H9 (cell line): ENCODE measurements around the gene SERINC3. TPM values are rescaled to one million over a fixed set of nuclear protein-coding genes. Genes with fewer than 3 reads are reported as not detected.

Experiments
- DNase-seq: peaks from one replicate; pipeline ENCODE4 v3.0.0-alpha.2; 2017
- H2AFZ ChIP-seq: one replicate; pipeline ENCODE4 v1.6.1; 2013; ENCODE audit warnings: mild to moderate bottlenecking, low read length, control low read depth, moderate library complexity
- H2AK5ac ChIP-seq: 2 replicates; pipeline ENCODE4 v1.6.1; 2013; ENCODE audit warnings: low read length, control low read depth, mixed read lengths; ENCODE audit not compliant: insufficient read length
- H2BK120ac ChIP-seq: one replicate; pipeline ENCODE4 v1.6.1; 2013; ENCODE audit warnings: low read depth, mild to moderate bottlenecking, low read length, control low read depth, inconsistent platforms; ENCODE audit not compliant: poor library complexity, severe bottlenecking
- H2BK12ac ChIP-seq: 2 replicates; pipeline ENCODE4 v1.6.1; 2013; ENCODE audit warnings: low read length, control low read depth, mixed read lengths, low read depth; ENCODE audit not compliant: insufficient read length
- H2BK15ac ChIP-seq: 2 replicates; pipeline ENCODE4 v1.6.1; 2013; ENCODE audit warnings: low read depth, low read length, control low read depth
- H2BK20ac ChIP-seq: one replicate; pipeline ENCODE4 v1.6.1; 2013; ENCODE audit warnings: low read depth, mild to moderate bottlenecking, low read length, control low read depth, inconsistent platforms; ENCODE audit not compliant: poor library complexity, severe bottlenecking
- H2BK5ac ChIP-seq: 2 replicates; pipeline ENCODE4 v1.6.1; 2013; ENCODE audit warnings: low read length, control low read depth, mixed read lengths; ENCODE audit not compliant: insufficient read length
- H3K14ac ChIP-seq: 2 replicates; pipeline ENCODE4 v1.6.1; 2013; ENCODE audit warnings: low read length, control low read depth; ENCODE audit not compliant: insufficient read depth
- H3K18ac ChIP-seq: 2 replicates; pipeline ENCODE4 v1.6.1; 2013; ENCODE audit warnings: low read depth, mild to moderate bottlenecking, mixed read lengths, low read length, control low read depth; ENCODE audit not compliant: insufficient read length
- H3K23ac ChIP-seq: 2 replicates; pipeline ENCODE4 v1.6.1; 2013; ENCODE audit warnings: low read length, control low read depth, mixed read lengths, low read depth; ENCODE audit not compliant: insufficient read length
- H3K23me2 ChIP-seq: 2 replicates; pipeline ENCODE4 v1.6.1; 2013; ENCODE audit warnings: low read depth, mild to moderate bottlenecking, mixed read lengths, low read length, control low read depth; ENCODE audit not compliant: insufficient read length, poor library complexity, severe bottlenecking
- H3K27ac ChIP-seq: 2 replicates; pipeline ENCODE4 v1.5.1; 2013; ENCODE audit warnings: low read length, control low read depth, mixed read lengths, low read depth; ENCODE audit not compliant: insufficient read length
- H3K27me3 ChIP-seq: 2 replicates; pipeline ENCODE4 v1.6.1; 2013; ENCODE audit warnings: low read length, control low read depth, inconsistent platforms; ENCODE audit not compliant: insufficient read depth
- H3K4ac ChIP-seq: 2 replicates; pipeline ENCODE4 v1.6.1; 2013; ENCODE audit warnings: low read depth, mild to moderate bottlenecking, control low read depth, inconsistent platforms, low read length, moderate library complexity
- H3K4me1 ChIP-seq: 2 replicates; pipeline ENCODE4 v1.6.1; 2013; ENCODE audit warnings: low read length, control low read depth, inconsistent platforms; ENCODE audit not compliant: insufficient read depth
- H3K4me2 ChIP-seq: 2 replicates; pipeline ENCODE4 v1.6.1; 2013; ENCODE audit warnings: low read length, control low read depth, mixed read lengths; ENCODE audit not compliant: insufficient read length, insufficient read depth
- H3K56ac ChIP-seq: 2 replicates; pipeline ENCODE4 v1.6.1; 2013; ENCODE audit warnings: low read depth, mild to moderate bottlenecking, mixed read lengths, low read length, control low read depth; ENCODE audit not compliant: insufficient read length
- H3K79me1 ChIP-seq: 2 replicates; pipeline ENCODE4 v1.6.1; 2013; ENCODE audit warnings: low read depth, mild to moderate bottlenecking, moderate library complexity, low read length, control low read depth, inconsistent platforms; ENCODE audit not compliant: insufficient read depth, poor library complexity, severe bottlenecking
- H3K79me2 ChIP-seq: 2 replicates; pipeline ENCODE4 v1.6.1; 2013; ENCODE audit warnings: low read length, control low read depth, inconsistent platforms; ENCODE audit not compliant: insufficient read depth
- H3K9ac ChIP-seq: 2 replicates; pipeline ENCODE4 v1.6.1; 2013; ENCODE audit warnings: low read length, control low read depth, mixed read lengths; ENCODE audit not compliant: insufficient read length; ENCODE audit errors: extremely low read depth
- H3K9me3 ChIP-seq: one replicate; pipeline ENCODE4 v1.6.1; 2013; ENCODE audit warnings: low read depth, low read length, inconsistent platforms; ENCODE audit not compliant: control insufficient read depth
- H3T11ph ChIP-seq: one replicate; pipeline ENCODE4 v1.6.1; 2013; ENCODE audit warnings: mild to moderate bottlenecking, low read length, control low read depth, inconsistent platforms
- H4K20me1 ChIP-seq: one replicate; pipeline ENCODE4 v1.6.1; 2013; ENCODE audit not compliant: control insufficient read depth, insufficient read length, insufficient read depth
- H4K5ac ChIP-seq: 2 replicates; pipeline ENCODE4 v1.6.1; 2013; ENCODE audit warnings: low read depth, mild to moderate bottlenecking, mixed read lengths, low read length, control low read depth; ENCODE audit not compliant: insufficient read length
- H4K8ac ChIP-seq: replicated peaks from 2 replicates; pipeline ENCODE4 v1.6.1; 2013; ENCODE audit warnings: low read length, control low read depth, mixed read lengths, low read depth; ENCODE audit not compliant: insufficient read length
- H4K91ac ChIP-seq: 2 replicates; pipeline ENCODE4 v1.6.1; 2013; ENCODE audit warnings: low read depth, mild to moderate bottlenecking, moderate library complexity, mixed read lengths, low read length, control low read depth; ENCODE audit not compliant: insufficient read length
- H3K27ac Mint-ChIP-seq, 3 experiments: 2 replicates in 2 of 3; 3 replicates in 1 of 3; pipeline ENCODE4 v1.8.0; 2020 to 2021; ENCODE audit warnings: mixed read lengths in 3 of 3, mild to moderate bottlenecking in 1 of 3, moderate library complexity in 1 of 3
- H3K27me3 Mint-ChIP-seq: 2 replicates; pipeline ENCODE4 v1.8.0; 2021; ENCODE audit warnings: low read depth, mild to moderate bottlenecking, moderate library complexity, mixed read lengths
- H3K36me3 Mint-ChIP-seq, 3 experiments: 2 replicates in 2 of 3; 3 replicates in 1 of 3; pipeline ENCODE4 v1.8.0; 2020 to 2021; ENCODE audit warnings: low read depth in 3 of 3, mixed read lengths in 3 of 3; ENCODE audit not compliant: insufficient read depth in 1 of 3
- H3K4me1 Mint-ChIP-seq, 2 experiments: 2 replicates each; pipeline ENCODE4 v1.8.0; 2020; ENCODE audit warnings: mixed read lengths in 2 of 2
- H3K4me3 Mint-ChIP-seq, 2 experiments: 2 replicates in 1 of 2; 3 replicates in 1 of 2; pipeline ENCODE4 v1.8.0; 2020 to 2021; ENCODE audit warnings: mild to moderate bottlenecking in 2 of 2, mixed read lengths in 2 of 2, moderate library complexity in 1 of 2
- H3K9me3 Mint-ChIP-seq, 2 experiments: 2 replicates in 1 of 2; 3 replicates in 1 of 2; pipeline ENCODE4 v1.8.0; 2020; ENCODE audit warnings: mild to moderate bottlenecking in 2 of 2, mixed read lengths in 2 of 2, moderate library complexity in 1 of 2
- CTCF ChIP-seq: fragments of 200-600 bp; sonication (generic); conservative IDR thresholded peaks from 3 replicates; pipeline ENCODE4 v1.8.0; 2021; ENCODE audit warnings: antibody characterized with exemption, mild to moderate bottlenecking
- WGBS: extraction: QIAGEN DNeasy Blood & Tissue Kit; methylation state at CpG from one replicate; pipeline ENCODE4 v1.1.7; 2013; ENCODE audit warnings: missing lambda C conversion rate, low lambda C conversion rate, mixed read lengths; ENCODE audit not compliant: insufficient read length; ENCODE audit errors: extremely low coverage; 5-methylcytosine and 5-hydroxymethylcytosine counted together
- total RNA-seq: library from RNA; stranded (reverse); gene quantifications from 2 replicates; pipeline ENCODE4 v1.2.1, GENCODE V29; 2021

Gene SERINC3
- total RNA-seq, 1 experiment from 2014 or later: 41.5 TPM

- Histone ChIP-seq H3K4ac (no peak overlapping the region), H3K79me2 (no peaks in the 10 kb centered on the region), H3K56ac (no peak overlapping the region), H3K27ac (no peak overlapping the region), H4K8ac (no peak overlapping the region), H4K20me1 (no peaks in the 10 kb centered on the region), H3K4me1 (no peaks in the 10 kb centered on the region), H4K91ac (no peak overlapping the region), H3K4me2 (no peak overlapping the region), H3T11ph (no peak overlapping the region), H2BK120ac (no peak overlapping the region), H2BK20ac (no peak overlapping the region), H3K23me2 (no peaks in the 10 kb centered on the region), H2BK12ac (no peak overlapping the region), H4K5ac (no peak overlapping the region), H2BK15ac (no peak overlapping the region), H3K14ac (no peak overlapping the region), H2AK5ac (no peak overlapping the region), H3K23ac (no peak overlapping the region), H3K9ac (no peak overlapping the region), H3K79me1 (no peaks in the 10 kb centered on the region), H2AFZ (no peak overlapping the region), H3K18ac (no peak overlapping the region), H2BK5ac (no peak overlapping the region), H3K27me3 (no peaks in the 10 kb centered on the region), H3K9me3 (no peaks in the 10 kb centered on the region)
- WGBS: no CpG with 5 or more reads among the region's 6 CpGs
- H3K27me3 Mint-ChIP-seq: no peaks in the 10 kb centered on the region
- H3K36me3 Mint-ChIP-seq: peaks cover 0 to 58% (median 39%) of the 10 kb centered on the region in 3 experiments; a peak in 5 of 7 replicates
- no peaks in the 10 kb centered on the region for H3K9me3 Mint-ChIP-seq
- H3K4me3 Mint-ChIP-seq: no peak overlapping the region
- H3K27ac Mint-ChIP-seq: no peak overlapping the region
- TF ChIP-seq CTCF: no peak
- DNase-seq: no peak
- H3K4me1 Mint-ChIP-seq: no peaks in the 10 kb centered on the region
Observed at GRCh38 chr20:44504402-44505307, 17.2 kb downstream of the SERINC3 start.
